ENCODE data around the gene POT1. TPM values are rescaled to one million over a fixed set of nuclear protein-coding genes. Genes with fewer than 3 reads are reported as not detected.
A peak's percentile ranks its signal among the peaks of the same experiment; 100 is the strongest.
"Not testable (repeated sequence)": the region's sequence is repeated elsewhere in the genome, so short reads cannot be mapped to it uniquely, and the experiment has no call there.

POT1 gene, protein sequence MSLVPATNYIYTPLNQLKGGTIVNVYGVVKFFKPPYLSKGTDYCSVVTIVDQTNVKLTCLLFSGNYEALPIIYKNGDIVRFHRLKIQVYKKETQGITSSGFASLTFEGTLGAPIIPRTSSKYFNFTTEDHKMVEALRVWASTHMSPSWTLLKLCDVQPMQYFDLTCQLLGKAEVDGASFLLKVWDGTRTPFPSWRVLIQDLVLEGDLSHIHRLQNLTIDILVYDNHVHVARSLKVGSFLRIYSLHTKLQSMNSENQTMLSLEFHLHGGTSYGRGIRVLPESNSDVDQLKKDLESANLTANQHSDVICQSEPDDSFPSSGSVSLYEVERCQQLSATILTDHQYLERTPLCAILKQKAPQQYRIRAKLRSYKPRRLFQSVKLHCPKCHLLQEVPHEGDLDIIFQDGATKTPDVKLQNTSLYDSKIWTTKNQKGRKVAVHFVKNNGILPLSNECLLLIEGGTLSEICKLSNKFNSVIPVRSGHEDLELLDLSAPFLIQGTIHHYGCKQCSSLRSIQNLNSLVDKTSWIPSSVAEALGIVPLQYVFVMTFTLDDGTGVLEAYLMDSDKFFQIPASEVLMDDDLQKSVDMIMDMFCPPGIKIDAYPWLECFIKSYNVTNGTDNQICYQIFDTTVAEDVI
- polyA plus RNA-seq = 12.9 to 36.6 TPM (median 23.8 TPM) in 3 replicates
- 26.2 TPM for polyA plus RNA-seq (2011; ENCODE audit: low read depth)
- polyA plus RNA-seq (2011; cell fraction: cytosol; rRNA removed) = 10.7 and 21.0 TPM in 2 replicates
- 17.8 and 19.6 TPM in 2 replicates for polyA plus RNA-seq (2011; cell fraction: nucleus; rRNA removed)
- polyA plus RNA-seq (2012; ENCODE audit: low replicate concordance) = 8.8 and 11.6 TPM in 2 replicates
- 7.8 to 59.1 TPM (median 51.4 TPM) in 3 replicates for polyA minus RNA-seq
- 18.8 TPM for polyA minus RNA-seq (2011; cell fraction: cytosol; rRNA and poly(A)+ RNA removed)
- 35.1 and 51.2 TPM in 2 replicates for polyA minus RNA-seq (2011; cell fraction: nucleus; rRNA and poly(A)+ RNA removed)

DNA sequence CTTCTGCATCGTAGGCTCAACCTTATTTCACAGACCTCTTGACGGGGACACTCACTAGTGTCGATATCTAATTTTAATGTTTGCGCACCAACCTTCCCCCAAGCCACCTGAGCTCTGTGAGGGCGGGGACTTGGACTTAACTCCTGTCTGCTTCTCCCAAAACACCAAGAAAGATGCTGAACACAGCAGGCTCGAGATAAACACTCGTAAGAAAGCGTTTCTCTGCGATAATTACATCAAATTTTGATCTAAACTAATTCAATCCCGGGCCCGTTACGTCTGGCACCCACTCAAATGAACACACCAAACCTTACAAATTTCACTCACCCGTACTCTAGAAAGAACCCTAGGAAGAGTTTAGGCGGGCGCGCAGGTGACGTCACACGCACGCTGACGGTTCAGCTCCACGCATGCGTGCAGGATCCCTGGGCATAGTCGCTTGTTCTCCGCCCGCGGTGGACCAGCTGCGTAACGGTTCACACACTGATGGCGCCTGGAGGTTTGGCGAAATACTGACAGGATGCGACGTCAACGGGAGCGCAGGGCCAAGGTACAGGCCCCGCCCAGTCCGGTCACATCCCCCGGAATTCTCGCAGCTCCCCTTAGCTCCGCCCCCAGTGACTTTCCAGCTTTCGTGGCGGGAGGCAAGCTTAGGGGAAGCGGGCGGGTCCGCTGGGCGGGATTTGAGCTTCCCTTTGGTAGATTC, at the start of gene POT1:
Gene POT1, minus strand, starts transcription at position 359 of the 706 bp plus-strand sequence. CDS start 32,652 bp downstream, outside the sequence.
- H3K4me2 ChIP-seq (ENCODE audit: control insufficient read depth, extremely low read depth, insufficient read depth, low read depth, low read length) = peak within 1 kb of the TSS; percentile 92
- H3K27me3 ChIP-seq (ENCODE audit: control insufficient read depth, extremely low read depth, insufficient read depth, low read length) = no peaks in the 10 kb centered on the region
- dilution Hi-C loops (cut with MboI; ENCODE audit: extremely low pct_ligation_motif_present, low sequenced_read_pairs) = no loop called here
- peak within 1 kb of the TSS; percentile 65 to 89 (median 85) for H3K4me3 ChIP-seq (ENCODE audit: control insufficient read depth in 2 of 3, extremely low read depth in 1 of 3, insufficient read depth in 2 of 3, low read depth in 1 of 3, low read length in 3 of 3)
- no peaks in the 10 kb centered on the region for H3K9me3 ChIP-seq (ENCODE audit: control insufficient read depth, low read depth, low read length)
- TF ChIP-seq CTCF (optimal IDR thresholded peaks at IDR 0.05 in 1 of 3, IDR thresholded peaks at IDR 0.05 in 1 of 3, conservative IDR thresholded peaks at IDR 0.05 in 1 of 3; ENCODE audit: extremely low read depth in 1 of 3, insufficient read depth in 2 of 3, low read length in 3 of 3) (no peak), EZH2 (IDR thresholded peaks at IDR 0.05; ENCODE audit: low read length) (no peak)
- H3K4me1 ChIP-seq (ENCODE audit: control insufficient read depth, extremely low read depth, insufficient read depth, low read length) = peaks cover 4% of the 10 kb centered on the region
- DNase-seq (ENCODE audit: low read depth, low spot score) = peak; percentile 90
- peak; percentile 88 for FAIRE-seq
- H3K9me1 ChIP-seq (ENCODE audit: control insufficient read depth, extremely low read depth, insufficient read depth, low read length) = no peaks in the 10 kb centered on the region
- H4K20me1 ChIP-seq (ENCODE audit: control insufficient read depth, extremely low read depth, insufficient read depth, low read length) = no peaks in the 10 kb centered on the region
- peak within 1 kb of the TSS; percentile 98 for H2AFZ ChIP-seq (ENCODE audit: control insufficient read depth, low read length)
- no peaks in the 10 kb centered on the region for H3K36me3 ChIP-seq (ENCODE audit: control insufficient read depth in 2 of 2, extremely low read depth in 1 of 2, insufficient read depth in 2 of 2, low read length in 2 of 2)
- H3K79me2 ChIP-seq (ENCODE audit: control insufficient read depth, insufficient read depth, low read length) = peaks cover 23% of the 10 kb centered on the region
- peak within 1 kb of the TSS; percentile 72 for H3K27ac ChIP-seq (ENCODE audit: control insufficient read depth, insufficient read depth, low read length)
- peak within 1 kb of the TSS; percentile 75 for H3K9ac ChIP-seq (ENCODE audit: control insufficient read depth, extremely low read depth, insufficient read depth, low read length)

DNA sequence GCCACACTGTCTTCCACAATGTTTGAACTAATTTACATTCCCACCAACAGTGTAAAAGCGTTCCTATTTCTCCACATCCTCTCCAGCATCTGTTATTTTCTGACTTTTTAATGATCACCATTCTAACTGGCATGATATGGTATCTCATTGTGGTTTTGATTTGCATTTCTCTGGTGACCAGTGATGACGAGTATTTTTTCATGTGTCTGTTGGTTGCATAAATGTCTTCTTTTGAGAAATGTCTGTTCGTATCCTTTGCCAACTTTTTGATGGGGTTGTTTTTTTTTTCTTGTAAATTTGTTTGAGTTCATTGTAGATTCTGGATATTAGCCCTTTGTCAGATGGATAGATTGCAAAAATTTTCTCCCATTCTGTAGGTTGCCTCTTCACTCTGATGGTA, 45.5 kb upstream of the POT1 start:
- H3K9me3 ChIP-seq (ENCODE audit: control insufficient read depth, low read depth, low read length); H4K20me1 ChIP-seq (ENCODE audit: control insufficient read depth, extremely low read depth, insufficient read depth, low read length); H3K9ac ChIP-seq (ENCODE audit: control insufficient read depth, extremely low read depth, insufficient read depth, low read length); H3K4me2 ChIP-seq (ENCODE audit: control insufficient read depth, extremely low read depth, insufficient read depth, low read depth, low read length); H3K4me1 ChIP-seq (ENCODE audit: control insufficient read depth, extremely low read depth, insufficient read depth, low read length); DNase-seq (ENCODE audit: low read depth, low spot score); FAIRE-seq; H3K79me2 ChIP-seq (ENCODE audit: control insufficient read depth, insufficient read depth, low read length); dilution Hi-C loops (cut with MboI; ENCODE audit: extremely low pct_ligation_motif_present, low sequenced_read_pairs); H3K27ac ChIP-seq (ENCODE audit: control insufficient read depth, insufficient read depth, low read length); H3K9me1 ChIP-seq (ENCODE audit: control insufficient read depth, extremely low read depth, insufficient read depth, low read length); H3K36me3 ChIP-seq (ENCODE audit: control insufficient read depth in 2 of 2, extremely low read depth in 1 of 2, insufficient read depth in 2 of 2, low read length in 2 of 2); H3K4me3 ChIP-seq (ENCODE audit: control insufficient read depth in 2 of 3, extremely low read depth in 1 of 3, insufficient read depth in 2 of 3, low read depth in 1 of 3, low read length in 3 of 3); H2AFZ ChIP-seq (ENCODE audit: control insufficient read depth, low read length); H3K27me3 ChIP-seq (ENCODE audit: control insufficient read depth, extremely low read depth, insufficient read depth, low read length): not testable (repeated sequence)

Data from keratinocyte (primary cell).